Measurements from ENCODE around the gene HDAC4.

HDAC4 gene

DNA sequence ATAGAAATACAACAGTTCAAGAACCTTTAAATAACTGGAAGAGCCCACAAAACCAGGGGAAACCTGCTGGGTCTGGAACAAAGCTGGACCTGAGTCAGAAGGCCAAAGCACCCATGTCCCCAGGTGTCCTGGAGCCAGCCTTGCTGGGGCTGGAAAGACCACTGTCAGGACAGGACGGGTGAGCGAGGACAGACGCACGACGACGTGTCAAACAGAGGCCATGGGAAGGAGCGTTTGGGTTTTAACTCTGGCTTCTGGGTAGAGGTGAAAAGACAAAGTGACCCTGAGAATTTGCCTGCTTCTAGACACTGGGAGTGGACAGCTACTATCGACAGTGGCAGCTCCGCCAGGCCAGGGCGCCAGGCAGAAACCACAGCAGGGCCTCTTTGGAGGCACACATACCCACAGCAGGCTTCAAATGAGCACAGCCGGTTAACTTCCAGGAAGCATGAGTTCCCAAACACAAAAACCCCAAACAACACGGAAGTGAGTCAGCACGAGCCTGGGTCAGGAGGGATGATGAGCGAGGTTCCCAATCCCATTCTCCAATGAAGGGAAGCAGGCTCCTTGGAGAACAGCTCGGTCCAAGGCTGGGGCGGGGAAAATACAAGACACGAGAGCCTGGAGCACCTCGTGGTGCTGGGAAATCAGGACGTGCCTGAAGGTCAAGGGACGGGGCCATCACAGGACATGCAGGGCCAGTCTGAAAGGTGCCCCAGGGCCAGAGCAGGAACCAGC lies 344.9 kb downstream of the HDAC4 start:
- no peak overlapping the region for H3K4me3 ChIP-seq (ENCODE audit: control insufficient read depth, low read depth, low read length)
- peak; percentile 47 for DNase-seq (ENCODE audit: low read depth)
- TF ChIP-seq, protein P1, sequence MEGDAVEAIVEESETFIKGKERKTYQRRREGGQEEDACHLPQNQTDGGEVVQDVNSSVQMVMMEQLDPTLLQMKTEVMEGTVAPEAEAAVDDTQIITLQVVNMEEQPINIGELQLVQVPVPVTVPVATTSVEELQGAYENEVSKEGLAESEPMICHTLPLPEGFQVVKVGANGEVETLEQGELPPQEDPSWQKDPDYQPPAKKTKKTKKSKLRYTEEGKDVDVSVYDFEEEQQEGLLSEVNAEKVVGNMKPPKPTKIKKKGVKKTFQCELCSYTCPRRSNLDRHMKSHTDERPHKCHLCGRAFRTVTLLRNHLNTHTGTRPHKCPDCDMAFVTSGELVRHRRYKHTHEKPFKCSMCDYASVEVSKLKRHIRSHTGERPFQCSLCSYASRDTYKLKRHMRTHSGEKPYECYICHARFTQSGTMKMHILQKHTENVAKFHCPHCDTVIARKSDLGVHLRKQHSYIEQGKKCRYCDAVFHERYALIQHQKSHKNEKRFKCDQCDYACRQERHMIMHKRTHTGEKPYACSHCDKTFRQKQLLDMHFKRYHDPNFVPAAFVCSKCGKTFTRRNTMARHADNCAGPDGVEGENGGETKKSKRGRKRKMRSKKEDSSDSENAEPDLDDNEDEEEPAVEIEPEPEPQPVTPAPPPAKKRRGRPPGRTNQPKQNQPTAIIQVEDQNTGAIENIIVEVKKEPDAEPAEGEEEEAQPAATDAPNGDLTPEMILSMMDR (conservative IDR thresholded peaks at IDR 0.05; ENCODE audit: control insufficient read depth, insufficient read depth, low read depth, low read length), result no peak

DNA sequence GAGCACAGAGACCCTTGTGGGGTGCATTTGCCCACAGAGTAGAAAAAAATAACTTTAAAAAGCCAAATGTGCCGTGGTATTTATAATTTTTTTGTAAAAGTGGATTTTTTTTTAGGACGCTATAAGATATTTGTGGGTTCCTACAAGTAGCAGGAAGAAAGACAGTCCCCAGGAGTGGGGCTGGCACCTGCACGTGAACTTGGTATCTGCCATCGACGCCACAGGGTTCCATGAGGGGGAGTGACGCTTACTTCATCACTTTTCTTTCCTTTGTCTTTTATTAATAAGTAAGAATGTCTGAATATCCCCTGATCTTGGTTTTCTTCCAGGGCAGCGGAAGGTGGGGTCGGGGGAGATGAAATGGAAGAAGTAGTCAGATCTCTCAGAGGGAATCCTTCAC lies 345.9 kb downstream of the HDAC4 start:
- no peak for DNase-seq (ENCODE audit: low read depth)
- TF ChIP-seq, protein P1 (conservative IDR thresholded peaks at IDR 0.05; ENCODE audit: control insufficient read depth, insufficient read depth, low read depth, low read length), result no peak
- H3K4me3 ChIP-seq (ENCODE audit: control insufficient read depth, low read depth, low read length), result no peak overlapping the region

DNA sequence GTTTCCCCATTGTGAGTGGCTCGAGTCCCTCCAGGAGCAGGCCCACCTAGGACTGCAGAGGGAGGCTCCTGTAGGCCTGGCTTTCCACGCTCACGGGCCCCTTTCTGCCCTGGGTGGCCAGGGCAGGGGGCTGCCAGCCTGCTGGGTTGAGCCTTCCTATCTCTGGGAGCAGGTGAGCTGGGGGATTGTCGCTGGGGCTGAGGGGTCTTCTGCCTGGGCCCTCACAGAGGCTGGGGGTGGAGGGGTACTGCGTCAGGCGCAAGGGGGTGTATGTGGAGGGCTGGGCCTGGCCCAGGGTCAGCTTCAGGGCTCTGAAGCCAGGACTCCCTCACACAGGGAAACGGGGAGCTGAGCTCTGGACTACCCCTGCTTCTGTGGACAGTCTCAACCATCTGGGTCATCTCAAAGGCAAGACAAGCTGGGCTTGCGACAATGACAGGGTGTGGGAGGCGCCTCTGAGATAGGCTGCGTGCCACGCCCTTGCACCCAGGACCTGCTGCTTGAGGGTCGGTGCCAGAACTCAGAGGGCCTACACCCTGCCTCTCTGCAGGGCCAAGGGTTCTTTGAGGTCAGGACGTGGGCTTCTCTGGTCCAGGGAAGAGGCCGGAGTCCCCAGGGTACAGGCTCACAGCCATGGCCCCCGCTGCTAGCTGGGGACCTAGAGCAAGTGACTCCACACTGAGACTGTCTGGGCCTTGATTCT lies 346.9 kb downstream of the HDAC4 start:
- no peak for DNase-seq (ENCODE audit: low read depth)
- TF ChIP-seq, protein P1 (conservative IDR thresholded peaks at IDR 0.05; ENCODE audit: control insufficient read depth, insufficient read depth, low read depth, low read length), result no peak
- H3K4me3 ChIP-seq (ENCODE audit: control insufficient read depth, low read depth, low read length), result no peak overlapping the region

DNA sequence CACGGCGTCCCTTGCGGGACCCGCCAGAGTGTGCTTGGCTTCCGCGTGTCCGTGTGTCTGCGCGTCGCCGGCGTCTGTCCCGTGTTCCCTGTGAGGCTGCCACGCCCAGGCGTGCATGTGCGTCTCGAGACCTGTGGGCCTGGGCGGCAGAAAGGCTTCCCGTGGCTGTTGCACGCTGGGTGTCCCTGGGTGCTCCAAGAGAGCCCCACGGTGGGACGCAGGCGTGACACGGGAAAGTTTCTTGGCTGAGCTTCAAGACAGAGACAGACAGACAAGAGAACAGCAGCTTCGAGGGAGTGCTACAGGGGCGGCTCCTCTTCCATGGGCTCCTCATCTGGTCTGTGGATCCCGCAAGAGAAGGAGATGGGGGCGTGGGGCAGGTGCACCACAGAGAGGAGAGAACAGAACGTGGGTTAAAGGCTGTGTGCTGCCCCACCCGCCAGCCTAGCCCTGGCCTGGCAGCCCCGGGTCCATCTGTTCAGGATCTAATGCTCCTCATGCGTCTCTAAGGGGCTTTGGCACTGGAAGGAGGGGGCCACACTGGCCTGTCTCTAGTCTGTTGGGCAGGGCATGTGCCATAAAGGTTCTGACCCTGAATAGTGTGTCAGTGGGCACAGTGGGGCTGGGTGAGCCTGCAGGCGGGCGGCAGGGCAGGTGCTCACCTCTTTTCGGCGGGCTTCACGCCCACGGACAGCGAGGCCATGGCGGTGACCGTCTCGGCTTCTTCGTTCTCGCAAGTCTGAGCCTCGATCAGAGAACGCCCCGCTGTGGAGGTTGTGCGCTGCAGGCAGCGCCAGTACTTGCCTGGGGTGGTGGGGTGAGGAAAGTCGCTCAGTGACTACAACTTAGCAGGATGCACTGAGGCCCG lies 347.8 kb downstream of the HDAC4 start:
- TF ChIP-seq, protein P1 (conservative IDR thresholded peaks at IDR 0.05; ENCODE audit: control insufficient read depth, insufficient read depth, low read depth, low read length), result no peak
- DNase-seq (ENCODE audit: low read depth), result no peak
- no peak overlapping the region for H3K4me3 ChIP-seq (ENCODE audit: control insufficient read depth, low read depth, low read length)

DNA sequence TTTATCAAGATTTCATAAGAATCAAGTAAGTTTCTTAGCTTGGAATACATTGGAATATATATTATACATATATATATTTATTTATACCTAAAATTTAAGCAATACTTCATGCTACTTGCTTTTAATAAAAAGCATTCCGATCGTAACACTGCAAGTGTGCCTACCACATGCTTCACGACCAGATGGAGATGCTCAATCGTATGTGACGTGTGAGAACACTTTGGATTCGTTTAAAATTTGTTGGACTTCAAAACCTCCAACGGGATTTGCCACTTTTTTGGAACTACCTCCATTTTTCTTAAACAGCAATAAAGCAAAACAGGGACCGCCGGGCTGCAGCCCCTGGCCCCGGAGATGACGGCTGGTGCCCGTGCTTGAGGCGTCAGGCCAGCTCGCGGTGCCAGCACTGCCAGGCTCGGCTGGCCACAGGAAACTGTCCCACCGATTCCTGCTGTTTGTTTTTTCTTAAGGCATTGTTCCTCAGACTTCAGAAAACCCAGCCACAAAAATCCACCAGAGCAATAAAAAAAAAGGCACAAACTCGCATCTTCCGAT lies 348.9 kb downstream of the HDAC4 start:
- no peak overlapping the region for H3K4me3 ChIP-seq (ENCODE audit: control insufficient read depth, low read depth, low read length)
- no peak for DNase-seq (ENCODE audit: low read depth)
- TF ChIP-seq, protein P1 (conservative IDR thresholded peaks at IDR 0.05; ENCODE audit: control insufficient read depth, insufficient read depth, low read depth, low read length), result no peak

DNA sequence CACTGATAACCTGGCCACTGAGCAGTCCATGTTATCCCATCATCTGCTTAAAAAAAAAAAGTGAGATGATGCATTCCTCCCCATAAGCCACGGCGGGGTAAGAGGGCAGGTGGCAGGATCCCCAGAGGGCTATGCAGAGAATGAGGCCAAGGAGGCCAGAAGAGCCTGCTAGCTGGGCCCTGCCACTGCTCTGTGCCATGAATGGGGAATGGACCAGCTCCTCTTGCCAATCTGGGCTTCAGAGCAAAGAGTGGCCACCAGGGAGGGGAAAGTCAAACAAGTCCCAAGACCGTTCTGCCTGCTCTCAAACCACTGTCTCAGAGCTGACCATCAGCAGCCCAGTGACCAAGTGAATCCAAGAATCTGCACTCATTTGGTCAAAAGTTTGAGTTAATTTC lies 350.6 kb downstream of the HDAC4 start:
- TF ChIP-seq, protein P1 (conservative IDR thresholded peaks at IDR 0.05; ENCODE audit: control insufficient read depth, insufficient read depth, low read depth, low read length), result no peak
- no peak for DNase-seq (ENCODE audit: low read depth)
- no peak overlapping the region for H3K4me3 ChIP-seq (ENCODE audit: control insufficient read depth, low read depth, low read length)

All from fibroblast of mammary gland (primary cell).